ENCODE data around the gene MAGEB2.

The MAGEB2 gene

GRCh38 chrX:30212172-30212571, 3.2 kb upstream of the MAGEB2 start:
- TF ChIP-seq, protein P1, sequence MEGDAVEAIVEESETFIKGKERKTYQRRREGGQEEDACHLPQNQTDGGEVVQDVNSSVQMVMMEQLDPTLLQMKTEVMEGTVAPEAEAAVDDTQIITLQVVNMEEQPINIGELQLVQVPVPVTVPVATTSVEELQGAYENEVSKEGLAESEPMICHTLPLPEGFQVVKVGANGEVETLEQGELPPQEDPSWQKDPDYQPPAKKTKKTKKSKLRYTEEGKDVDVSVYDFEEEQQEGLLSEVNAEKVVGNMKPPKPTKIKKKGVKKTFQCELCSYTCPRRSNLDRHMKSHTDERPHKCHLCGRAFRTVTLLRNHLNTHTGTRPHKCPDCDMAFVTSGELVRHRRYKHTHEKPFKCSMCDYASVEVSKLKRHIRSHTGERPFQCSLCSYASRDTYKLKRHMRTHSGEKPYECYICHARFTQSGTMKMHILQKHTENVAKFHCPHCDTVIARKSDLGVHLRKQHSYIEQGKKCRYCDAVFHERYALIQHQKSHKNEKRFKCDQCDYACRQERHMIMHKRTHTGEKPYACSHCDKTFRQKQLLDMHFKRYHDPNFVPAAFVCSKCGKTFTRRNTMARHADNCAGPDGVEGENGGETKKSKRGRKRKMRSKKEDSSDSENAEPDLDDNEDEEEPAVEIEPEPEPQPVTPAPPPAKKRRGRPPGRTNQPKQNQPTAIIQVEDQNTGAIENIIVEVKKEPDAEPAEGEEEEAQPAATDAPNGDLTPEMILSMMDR (IDR thresholded peaks at IDR 0.05; ENCODE audit: low read depth, low read length, missing control alignments), result no peak
- no peak for DNase-seq (ENCODE audit: low read depth)
- in situ Hi-C loops (cut with HindIII; ENCODE audit: low sequenced_read_pairs), result no loop called here
- no peak overlapping the region for H3K4me3 ChIP-seq (ENCODE audit: low read depth, low read length)

GRCh38 chrX:30217465-30217864, 2.1 kb downstream of the MAGEB2 start:
- in situ Hi-C loops (cut with HindIII; ENCODE audit: low sequenced_read_pairs), result no loop called here

DNA sequence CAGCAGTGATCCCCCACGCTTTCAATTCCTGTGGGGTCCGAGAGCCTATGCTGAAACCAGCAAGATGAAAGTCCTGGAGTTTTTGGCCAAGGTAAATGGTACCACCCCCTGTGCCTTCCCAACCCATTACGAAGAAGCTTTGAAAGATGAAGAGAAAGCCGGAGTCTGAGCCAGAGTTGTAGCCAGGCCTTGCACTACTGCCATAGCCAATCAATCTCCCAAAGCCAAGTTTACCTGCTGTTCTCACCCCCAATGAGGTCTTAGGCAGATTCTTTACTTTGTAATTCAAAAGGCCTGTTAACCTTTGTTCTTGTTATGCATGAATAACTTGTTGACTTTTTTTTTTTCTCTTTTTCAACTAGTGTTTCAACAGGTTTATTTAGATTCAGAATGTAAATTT, 4.0 kb downstream of the MAGEB2 start:
- DNase-seq (ENCODE audit: low read depth), result no peak
- in situ Hi-C loops (cut with HindIII; ENCODE audit: low sequenced_read_pairs), result no loop called here
- H3K4me3 ChIP-seq (ENCODE audit: low read depth, low read length), result no peak overlapping the region
- TF ChIP-seq, protein P1 (IDR thresholded peaks at IDR 0.05; ENCODE audit: low read depth, low read length, missing control alignments), result no peak

More at GRCh38 chrX:30217465-30217864, 2.1 kb downstream of the MAGEB2 start:
- no peak for DNase-seq (ENCODE audit: low read depth)
- H3K4me3 ChIP-seq (ENCODE audit: low read depth, low read length), result no peak overlapping the region
- TF ChIP-seq, protein P1 (IDR thresholded peaks at IDR 0.05; ENCODE audit: low read depth, low read length, missing control alignments), result no peak

DNA sequence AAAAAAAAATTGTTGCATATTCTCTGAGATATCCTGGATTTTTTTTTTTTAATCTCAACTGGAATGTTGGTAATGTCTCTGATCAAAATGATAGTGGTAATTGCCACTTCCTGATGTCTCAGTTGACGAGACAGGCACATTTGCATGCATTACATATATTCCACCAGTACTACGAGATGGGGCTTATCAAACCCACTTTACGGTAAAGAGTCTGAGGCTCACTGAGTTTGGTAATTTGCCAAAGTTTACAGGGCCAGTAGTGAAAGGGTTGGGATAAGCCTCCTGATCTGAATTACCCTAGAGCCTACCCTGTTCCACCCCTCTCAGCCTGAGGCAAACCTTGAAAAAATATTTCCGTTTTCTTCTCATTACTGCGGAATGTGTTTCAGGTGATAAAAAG, 5.3 kb downstream of the MAGEB2 start:
- no peak for DNase-seq (ENCODE audit: low read depth)
- in situ Hi-C loops (cut with HindIII; ENCODE audit: low sequenced_read_pairs), result no loop called here

GRCh38 chrX:30224536-30224935, 9.2 kb downstream of the MAGEB2 start:
- in situ Hi-C loops (cut with HindIII; ENCODE audit: low sequenced_read_pairs), result no loop called here
- no peak overlapping the region for H3K4me3 ChIP-seq (ENCODE audit: low read depth, low read length)
- TF ChIP-seq, protein P1 (IDR thresholded peaks at IDR 0.05; ENCODE audit: low read depth, low read length, missing control alignments), result no peak
- no peak for DNase-seq (ENCODE audit: low read depth)

More for the DNA sequence above, 5.3 kb downstream of the MAGEB2 start:
- TF ChIP-seq, protein P1 (IDR thresholded peaks at IDR 0.05; ENCODE audit: low read depth, low read length, missing control alignments), result no peak
- H3K4me3 ChIP-seq (ENCODE audit: low read depth, low read length), result no peak overlapping the region

GRCh38 chrX:30228526-30228925, 13.2 kb downstream of the MAGEB2 start:
- no peak for DNase-seq (ENCODE audit: low read depth)
- TF ChIP-seq, protein P1 (IDR thresholded peaks at IDR 0.05; ENCODE audit: low read depth, low read length, missing control alignments), result no peak
- in situ Hi-C loops (cut with HindIII; ENCODE audit: low sequenced_read_pairs), result no loop called here
- H3K4me3 ChIP-seq (ENCODE audit: low read depth, low read length), result no peak overlapping the region

GRCh38 chrX:30230395-30230794, 15.0 kb downstream of the MAGEB2 start, which contains the start of gene MAGEB3:
MAGEB3 (plus strand) TSS chrX:30230657; CDS start chrX:30235925, 5,268 bp downstream.
- TF ChIP-seq, protein P1 (IDR thresholded peaks at IDR 0.05; ENCODE audit: low read depth, low read length, missing control alignments), result no peak

More at GRCh38 chrX:30230395-30230794, 15.0 kb downstream of the MAGEB2 start, which contains the start of gene MAGEB3:
- DNase-seq (ENCODE audit: low read depth), result no peak
- H3K4me3 ChIP-seq (ENCODE audit: low read depth, low read length), result no peak within 1 kb of the TSS
- in situ Hi-C loops (cut with HindIII; ENCODE audit: low sequenced_read_pairs), result no loop called here

Data from astrocyte of the cerebellum (primary cell).